Trophoblast cell (in vitro differentiated cells and primary cell): ENCODE measurements around the gene SMOC1.

ENCODE experiments used
- DNase-seq, 2 donors: peaks; one replicate each; pipeline ENCODE4 v3.0.0-alpha.2; 2016
- H2AFZ ChIP-seq: 2 replicates; pipeline ENCODE4 v1.6.1; 2013; ENCODE audit warnings: low read length, moderate library complexity, mild to moderate bottlenecking; ENCODE audit not compliant: insufficient read depth, poor library complexity
- H2AK5ac ChIP-seq: 2 replicates; pipeline ENCODE4 v1.6.1; 2013; ENCODE audit warnings: mild to moderate bottlenecking, low read length
- H2BK120ac ChIP-seq: 2 replicates; pipeline ENCODE4 v1.6.1; 2013; ENCODE audit warnings: low read length, mild to moderate bottlenecking, moderate library complexity; ENCODE audit not compliant: insufficient read depth, poor library complexity
- H2BK12ac ChIP-seq: 2 replicates; pipeline ENCODE4 v1.6.1; 2013; ENCODE audit warnings: mild to moderate bottlenecking, low read length, moderate library complexity
- H2BK5ac ChIP-seq: 2 replicates; pipeline ENCODE4 v1.6.1; 2013; ENCODE audit warnings: low read length, low read depth, moderate library complexity, mild to moderate bottlenecking; ENCODE audit not compliant: poor library complexity
- H3K14ac ChIP-seq: 2 replicates; pipeline ENCODE4 v1.6.1; 2013; ENCODE audit warnings: mild to moderate bottlenecking, low read length
- H3K18ac ChIP-seq: 2 replicates; pipeline ENCODE4 v1.6.1; 2013; ENCODE audit warnings: mild to moderate bottlenecking, low read length
- H3K23ac ChIP-seq: 2 replicates; pipeline ENCODE4 v1.6.1; 2013; ENCODE audit warnings: low read length
- H3K27ac ChIP-seq: 2 replicates; pipeline ENCODE4 v1.5.1; 2013; ENCODE audit warnings: low read depth, mild to moderate bottlenecking, inconsistent platforms, low read length, moderate library complexity
- H3K27me3 ChIP-seq: 2 replicates; pipeline ENCODE4 v1.6.1; 2013; ENCODE audit warnings: inconsistent platforms, mild to moderate bottlenecking, low read length, moderate library complexity; ENCODE audit not compliant: insufficient read depth
- H3K36me3 ChIP-seq, 2 experiments: 1 replicate in 1 of 2; 2 replicates in 1 of 2; pipeline ENCODE4 v1.6.1; 2013; ENCODE audit warnings: low read length in 2 of 2, mild to moderate bottlenecking in 2 of 2, moderate library complexity in 1 of 2; ENCODE audit not compliant: insufficient read depth in 2 of 2, control insufficient read depth in 1 of 2
- H3K4ac ChIP-seq: 2 replicates; pipeline ENCODE4 v1.6.1; 2013; ENCODE audit warnings: low read depth, mild to moderate bottlenecking, low read length, moderate library complexity
- H3K4me1 ChIP-seq, 2 experiments: 1 replicate in 1 of 2; 2 replicates in 1 of 2; pipeline ENCODE4 v1.6.1; 2013; ENCODE audit warnings: low read length in 2 of 2, mild to moderate bottlenecking in 2 of 2, moderate library complexity in 1 of 2; ENCODE audit not compliant: insufficient read depth in 2 of 2, control insufficient read depth in 1 of 2
- H3K4me2 ChIP-seq: 2 replicates; pipeline ENCODE4 v1.6.1; 2013; ENCODE audit warnings: inconsistent platforms, mild to moderate bottlenecking, low read length, moderate library complexity
- H3K4me3 ChIP-seq: 2 replicates; pipeline ENCODE4 v1.5.1; 2013; ENCODE audit warnings: mild to moderate bottlenecking, low read depth, low read length, inconsistent platforms
- H3K79me1 ChIP-seq: one replicate; pipeline ENCODE4 v1.6.1; 2013; ENCODE audit warnings: low read length
- H3K79me2 ChIP-seq: 2 replicates; pipeline ENCODE4 v1.6.1; 2013; ENCODE audit warnings: low read length, mild to moderate bottlenecking; ENCODE audit not compliant: control insufficient read depth, insufficient read depth, poor library complexity
- H3K9ac ChIP-seq: 2 replicates; pipeline ENCODE4 v1.6.1; 2013; ENCODE audit warnings: mild to moderate bottlenecking, low read length
- H3K9me3 ChIP-seq: 2 replicates; pipeline ENCODE4 v1.6.1; 2013; ENCODE audit warnings: low read depth, mild to moderate bottlenecking, control low read depth, inconsistent platforms, low read length; ENCODE audit not compliant: insufficient read depth
- H4K12ac ChIP-seq: 2 replicates; pipeline ENCODE4 v1.6.1; 2013; ENCODE audit warnings: low read depth, mild to moderate bottlenecking, low read length, moderate library complexity
- H4K8ac ChIP-seq: 2 replicates; pipeline ENCODE4 v1.6.1; 2013; ENCODE audit warnings: low read depth, mild to moderate bottlenecking, low read length, moderate library complexity
- H4K91ac ChIP-seq: one replicate; pipeline ENCODE4 v1.6.1; 2013; ENCODE audit warnings: low read depth, mild to moderate bottlenecking, low read length, moderate library complexity
- WGBS: extraction: QIAGEN DNeasy Blood & Tissue Kit; methylation state at CpG from one replicate; pipeline ENCODE4 v1.1.7; 2013; ENCODE audit warnings: missing lambda C conversion rate; ENCODE audit not compliant: insufficient read length, insufficient coverage; ENCODE audit errors: extremely low coverage; 5-methylcytosine and 5-hydroxymethylcytosine counted together

The SMOC1 gene

GRCh38 chr14:69852531-69853321 lies 26.5 kb upstream of the SMOC1 start:
- Histone ChIP-seq H3K27me3 (no peaks in the 10 kb centered on the region), H3K36me3 (no peaks in the 10 kb centered on the region), H3K23ac (no peak overlapping the region), H3K4ac (no peak overlapping the region), H3K4me2 (no peak overlapping the region), H4K12ac (no peak overlapping the region), H3K27ac (no peak overlapping the region), H3K9ac (no peak overlapping the region), H2BK12ac (no peak overlapping the region), H3K79me2 (no peaks in the 10 kb centered on the region), H3K79me1 (no peaks in the 10 kb centered on the region), H3K4me3 (no peak overlapping the region), H2BK120ac (no peak overlapping the region), H2BK5ac (no peak overlapping the region), H4K8ac (no peak overlapping the region), H2AK5ac (no peak overlapping the region), H3K4me1 (no peaks in the 10 kb centered on the region), H2AFZ (no peak overlapping the region), H3K14ac (no peak overlapping the region), H3K9me3 (no peaks in the 10 kb centered on the region), H3K18ac (no peak overlapping the region), H4K91ac (no peak overlapping the region)
- no peak for DNase-seq
- no CpG with 5 or more reads among the region's 7 CpGs for WGBS

GRCh38 chr14:69853774-69854173 lies 25.4 kb upstream of the SMOC1 start:
- Histone ChIP-seq H3K9me3 (no peaks in the 10 kb centered on the region), H3K9ac (no peak overlapping the region), H3K18ac (no peak overlapping the region), H3K4ac (no peak overlapping the region), H2AFZ (no peak overlapping the region), H2AK5ac (no peak overlapping the region), H3K4me1 (no peaks in the 10 kb centered on the region), H2BK5ac (no peak overlapping the region), H3K79me1 (no peaks in the 10 kb centered on the region), H4K91ac (no peak overlapping the region), H3K23ac (no peak overlapping the region), H3K4me3 (no peak overlapping the region), H2BK120ac (no peak overlapping the region), H3K14ac (no peak overlapping the region), H4K8ac (no peak overlapping the region), H3K79me2 (no peaks in the 10 kb centered on the region), H3K36me3 (no peaks in the 10 kb centered on the region), H2BK12ac (no peak overlapping the region), H4K12ac (no peak overlapping the region), H3K27ac (no peak overlapping the region), H3K27me3 (no peaks in the 10 kb centered on the region), H3K4me2 (no peak overlapping the region)
- no CpG with 5 or more reads among the region's 7 CpGs for WGBS
- DNase-seq: no peak

- Histone ChIP-seq H2BK5ac (no peak overlapping the region), H3K79me2 (no peaks in the 10 kb centered on the region), H3K23ac (no peak overlapping the region), H3K9me3 (no peaks in the 10 kb centered on the region), H2BK12ac (no peak overlapping the region), H3K27me3 (no peaks in the 10 kb centered on the region), H3K36me3 (no peaks in the 10 kb centered on the region), H3K27ac (no peak overlapping the region), H4K8ac (no peak overlapping the region), H2AFZ (no peak overlapping the region), H3K9ac (no peak overlapping the region), H3K4me3 (no peak overlapping the region), H3K4ac (no peak overlapping the region), H3K4me1 (no peaks in the 10 kb centered on the region), H2BK120ac (no peak overlapping the region), H2AK5ac (no peak overlapping the region), H3K18ac (no peak overlapping the region), H3K79me1 (no peaks in the 10 kb centered on the region), H4K12ac (no peak overlapping the region), H3K4me2 (no peak overlapping the region), H3K14ac (no peak overlapping the region), H4K91ac (no peak overlapping the region)
- no peak for DNase-seq
- no CpG with 5 or more reads among the region's 2 CpGs for WGBS
These were observed 24.6 kb upstream of the SMOC1 start for GRCh38 chr14:69854598-69854997.

GRCh38 chr14:69855180-69855832 lies 23.9 kb upstream of the SMOC1 start:
- Histone ChIP-seq H3K79me1 (no peaks in the 10 kb centered on the region), H4K12ac (no peak overlapping the region), H4K8ac (no peak overlapping the region), H2AFZ (no peak overlapping the region), H3K23ac (no peak overlapping the region), H3K4me3 (no peak overlapping the region), H3K18ac (no peak overlapping the region), H3K27ac (no peak overlapping the region), H2BK120ac (no peak overlapping the region), H3K4me1 (no peaks in the 10 kb centered on the region), H3K27me3 (no peaks in the 10 kb centered on the region), H3K36me3 (no peaks in the 10 kb centered on the region), H2BK12ac (no peak overlapping the region), H3K4ac (no peak overlapping the region), H3K9me3 (no peaks in the 10 kb centered on the region), H2BK5ac (no peak overlapping the region), H3K9ac (no peak overlapping the region), H3K4me2 (no peak overlapping the region), H2AK5ac (no peak overlapping the region), H3K14ac (no peak overlapping the region), H4K91ac (no peak overlapping the region), H3K79me2 (no peaks in the 10 kb centered on the region)
- peak in 1 of 2 donors; percentile 29 for DNase-seq
- WGBS: no CpG with 5 or more reads among the region's 8 CpGs
